A549 treated with RU486 at 1 μM for 4 hours (cell line): ENCODE results near the gene FRMD4B. TPM values are rescaled to one million over a fixed set of nuclear protein-coding genes. Genes with fewer than 3 reads are reported as not detected.

Source experiments
- total RNA-seq: library from RNA; stranded (reverse); fragments of 200-300 nt; extraction: Qiagen RNA extraction; gene quantifications from 5 replicates; pipeline ENCODE4 v1.2.3, GENCODE V29; 2022; ENCODE audit warnings: low read depth

The FRMD4B gene
- 0.80 to 2.5 TPM (median 1.4 TPM) in 5 replicates for total RNA-seq

GRCh38 chr3:69385723-69386555, at the start of gene FRMD4B:
FRMD4B (minus strand) TSS chr3:69386088; CDS start chr3:69385989, 99 bp downstream.

GRCh38 chr3:69122403-69122802, 263.5 kb downstream of the FRMD4B start, which contains the start of gene LMOD3:
LMOD3 (minus strand) TSS chr3:69122595; CDS start chr3:69122386, 209 bp downstream.

